Tibial nerve (tissue), 3 donors: ENCODE data around the gene EBI3.

Experiments used
- POLR2A ChIP-seq, 2 donors: fragments of 450-650 bp; IDR thresholded peaks; one replicate each; pipeline ENCODE4 v1.6.1; 2017; ENCODE audit warnings: antibody characterized with exemption in 2 of 2, mild to moderate bottlenecking in 2 of 2, moderate library complexity in 2 of 2
- TF ChIP-seq, protein P1 (sequence below), 5 experiments: fragments of 200-600 bp in 3 of 5; fragments of 450-650 bp in 2 of 5; sonication (generic) in 3 of 5; IDR thresholded peaks; one replicate each; pipeline ENCODE4 v1.5.1; 2016 to 2019; ENCODE audit warnings: antibody characterized with exemption in 5 of 5, mild to moderate bottlenecking in 3 of 5, moderate library complexity in 2 of 5

DNA sequence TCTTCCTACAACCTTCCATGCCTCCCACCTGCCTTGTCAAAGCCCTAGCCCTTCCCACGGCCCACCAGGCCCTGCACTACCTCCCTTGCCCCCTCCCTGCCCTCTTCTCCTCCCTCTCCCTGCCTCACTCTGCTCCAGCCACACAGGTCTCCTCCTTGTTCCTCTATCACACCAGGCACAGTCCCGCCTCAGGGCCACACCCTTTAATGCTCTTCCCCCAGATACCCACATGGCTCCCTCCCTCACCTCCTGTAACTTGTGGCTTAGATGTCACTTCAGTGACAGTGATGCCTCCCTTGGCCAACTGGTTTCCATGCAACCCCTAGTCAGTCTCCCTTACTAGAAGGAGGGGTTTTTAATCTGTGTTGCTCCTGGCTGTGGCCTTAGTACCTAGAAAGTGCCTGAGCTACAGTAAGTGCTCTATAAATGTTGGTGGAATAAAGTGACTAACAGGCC lies 48.2 kb upstream of the EBI3 start:
- TF ChIP-seq POLR2A (IDR thresholded peaks at IDR 0.05), result no peak
- TF ChIP-seq, protein P1, sequence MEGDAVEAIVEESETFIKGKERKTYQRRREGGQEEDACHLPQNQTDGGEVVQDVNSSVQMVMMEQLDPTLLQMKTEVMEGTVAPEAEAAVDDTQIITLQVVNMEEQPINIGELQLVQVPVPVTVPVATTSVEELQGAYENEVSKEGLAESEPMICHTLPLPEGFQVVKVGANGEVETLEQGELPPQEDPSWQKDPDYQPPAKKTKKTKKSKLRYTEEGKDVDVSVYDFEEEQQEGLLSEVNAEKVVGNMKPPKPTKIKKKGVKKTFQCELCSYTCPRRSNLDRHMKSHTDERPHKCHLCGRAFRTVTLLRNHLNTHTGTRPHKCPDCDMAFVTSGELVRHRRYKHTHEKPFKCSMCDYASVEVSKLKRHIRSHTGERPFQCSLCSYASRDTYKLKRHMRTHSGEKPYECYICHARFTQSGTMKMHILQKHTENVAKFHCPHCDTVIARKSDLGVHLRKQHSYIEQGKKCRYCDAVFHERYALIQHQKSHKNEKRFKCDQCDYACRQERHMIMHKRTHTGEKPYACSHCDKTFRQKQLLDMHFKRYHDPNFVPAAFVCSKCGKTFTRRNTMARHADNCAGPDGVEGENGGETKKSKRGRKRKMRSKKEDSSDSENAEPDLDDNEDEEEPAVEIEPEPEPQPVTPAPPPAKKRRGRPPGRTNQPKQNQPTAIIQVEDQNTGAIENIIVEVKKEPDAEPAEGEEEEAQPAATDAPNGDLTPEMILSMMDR (IDR thresholded peaks at IDR 0.05), result no peak
